H1 (cell line): ENCODE results near the gene PCGF6. TPM values are rescaled to one million over a fixed set of nuclear protein-coding genes. Genes with fewer than 3 reads are reported as not detected.

Experiments used
- CTCF ChIA-PET: fragments of 300-600 bp; sonication (Branson Sonifier 250); formaldehyde crosslinking; loops from one replicate; lab custom pipeline; 2021; ENCODE audit not compliant: partially characterized antibody; lab: Charles Lee
- POLR2A ChIA-PET: fragments of 300-600 bp; sonication (Branson Sonifier 250); formaldehyde crosslinking; loops from one replicate; lab custom pipeline; 2021; ENCODE audit warnings: inconsistent platforms; ENCODE audit not compliant: partially characterized antibody; lab: Charles Lee
- DNase-seq, 2 experiments: peaks; one replicate each; pipeline versions ENCODE4 v3.0.0 to v3.0.0-alpha.2; 2010 to 2022; ENCODE audit warnings: low spot score in 2 of 2, low read depth in 1 of 2, mixed read lengths in 1 of 2
- FAIRE-seq: peaks from 2 replicates; lab custom pipeline; 2011; peaks lifted over from hg19 to GRCh38; lab: Jason Lieb, UNC
- H2AFZ ChIP-seq: 2 replicates; pipeline ENCODE4 v1.8.1; 2012; ENCODE audit warnings: low read length, inconsistent platforms
- H2AK5ac ChIP-seq: 2 replicates; pipeline ENCODE4 v1.6.1; 2013; ENCODE audit warnings: low read depth, low read length
- H2BK120ac ChIP-seq: replicated peaks from 2 replicates; pipeline ENCODE3; 2013; ENCODE audit warnings: low read depth, low read length, inconsistent platforms
- H2BK12ac ChIP-seq: 2 replicates; pipeline ENCODE4 v1.6.1; 2013; ENCODE audit warnings: low read depth, low read length
- H2BK15ac ChIP-seq: 2 replicates; pipeline ENCODE4 v1.6.1; 2013; ENCODE audit warnings: low read length
- H2BK20ac ChIP-seq: 2 replicates; pipeline ENCODE4 v1.6.1; 2013; ENCODE audit warnings: low read length
- H2BK5ac ChIP-seq: 2 replicates; pipeline ENCODE4 v1.6.1; 2013; ENCODE audit warnings: low read depth, low read length
- H3K14ac ChIP-seq: 2 replicates; pipeline ENCODE4 v1.6.1; 2013; ENCODE audit warnings: inconsistent platforms; ENCODE audit not compliant: insufficient read length
- H3K18ac ChIP-seq: 2 replicates; pipeline ENCODE4 v1.6.1; 2013; ENCODE audit warnings: low read length; ENCODE audit errors: extremely low read depth
- H3K23ac ChIP-seq: 2 replicates; pipeline ENCODE4 v1.6.1; 2013; ENCODE audit warnings: inconsistent platforms; ENCODE audit not compliant: insufficient read length
- H3K23me2 ChIP-seq: 2 replicates; pipeline ENCODE4 v1.6.1; 2013; ENCODE audit warnings: low read depth, low read length
- H3K27ac ChIP-seq: 2 replicates; pipeline ENCODE4 v1.6.1; 2011; ENCODE audit warnings: low read depth, low read length, inconsistent platforms
- H3K27me3 ChIP-seq, 4 experiments: replicated peaks in 1 of 4; 1 replicate in 1 of 4; 2 replicates in 3 of 4; pipeline versions ENCODE4 v1.6.1 to v1.8.1; 2011 to 2013; ENCODE audit warnings: low read length in 3 of 4, mild to moderate bottlenecking in 3 of 4, inconsistent platforms in 2 of 4, mixed read lengths in 2 of 4, moderate library complexity in 1 of 4; ENCODE audit not compliant: control insufficient read depth in 3 of 4, insufficient read depth in 3 of 4; ENCODE audit errors: extremely low read depth in 1 of 4
- H3K36me3 ChIP-seq, 4 experiments: 2 replicates each; pipeline versions ENCODE4 v1.6.1 to v1.8.1; 2011 to 2013; ENCODE audit warnings: mild to moderate bottlenecking in 4 of 4, low read length in 3 of 4, moderate library complexity in 2 of 4, control low read depth in 1 of 4, inconsistent platforms in 1 of 4; ENCODE audit not compliant: insufficient read depth in 4 of 4, control insufficient read depth in 2 of 4
- H3K4ac ChIP-seq: replicated peaks from 2 replicates; pipeline ENCODE3; 2013; ENCODE audit warnings: low read length, low read depth, mixed read lengths, inconsistent platforms; ENCODE audit not compliant: insufficient read length
- H3K4me1 ChIP-seq, 4 experiments: replicated peaks in 1 of 4; 1 replicate in 1 of 4; 2 replicates in 3 of 4; pipeline versions ENCODE4 v1.6.1 to v1.8.1; 2011 to 2013; ENCODE audit warnings: low read length in 3 of 4, inconsistent platforms in 2 of 4, mixed read lengths in 1 of 4; ENCODE audit not compliant: insufficient read depth in 4 of 4, control insufficient read depth in 3 of 4
- H3K4me2 ChIP-seq, 2 experiments: 2 replicates each; pipeline versions ENCODE4 v1.6.1 to v1.8.1; 2011 to 2013; ENCODE audit warnings: low read depth in 2 of 2, low read length in 2 of 2, control low read depth in 1 of 2, inconsistent platforms in 1 of 2, mild to moderate bottlenecking in 1 of 2; ENCODE audit not compliant: insufficient read depth in 1 of 2
- H3K4me3 ChIP-seq, 4 experiments: fragments of 200-600, 300-600 bp in 1 of 4; sonication (generic), shearing (Covaris generic), sonication (Bioruptor Twin) in 1 of 4; 2 replicates each; pipeline versions ENCODE4 v1.5.1 to v1.8.1; 2011 to 2016; ENCODE audit warnings: low read length in 4 of 4, low read depth in 3 of 4, control low read depth in 2 of 4, inconsistent platforms in 2 of 4, mild to moderate bottlenecking in 2 of 4, mixed read lengths in 1 of 4, moderate library complexity in 1 of 4; ENCODE audit not compliant: insufficient read depth in 2 of 4; ENCODE audit errors: extremely low read depth in 1 of 4
- H3K56ac ChIP-seq: replicated peaks from 2 replicates; pipeline ENCODE3; 2013; ENCODE audit warnings: low read depth, mild to moderate bottlenecking, mixed read lengths, low read length, inconsistent platforms; ENCODE audit not compliant: insufficient read length
- H3K79me1 ChIP-seq: 2 replicates; pipeline ENCODE4 v1.6.1; 2013; ENCODE audit warnings: low read depth, low read length, control low read depth
- H3K79me2 ChIP-seq, 2 experiments: 2 replicates each; pipeline versions ENCODE4 v1.6.1 to v1.8.1; 2012 to 2013; ENCODE audit warnings: low read length in 2 of 2, mild to moderate bottlenecking in 2 of 2, inconsistent platforms in 1 of 2; ENCODE audit not compliant: insufficient read depth in 2 of 2, control insufficient read depth in 1 of 2
- H3K9ac ChIP-seq, 4 experiments: replicated peaks in 1 of 4; 1 replicate in 1 of 4; 2 replicates in 3 of 4; pipeline versions ENCODE4 v1.6.1 to v1.8.1; 2011 to 2013; ENCODE audit warnings: low read depth in 3 of 4, low read length in 3 of 4, control low read depth in 2 of 4, mild to moderate bottlenecking in 2 of 4, moderate library complexity in 2 of 4, inconsistent platforms in 1 of 4; ENCODE audit errors: extremely low read depth in 1 of 4
- H3K9me3 ChIP-seq, 2 experiments: 2 replicates each; pipeline versions ENCODE4 v1.6.1 to v1.8.1; 2012 to 2013; ENCODE audit warnings: mild to moderate bottlenecking in 2 of 2, moderate library complexity in 2 of 2, control low read depth in 1 of 2, inconsistent platforms in 1 of 2, low read depth in 1 of 2, low read length in 1 of 2, mixed read lengths in 1 of 2; ENCODE audit not compliant: insufficient read depth in 2 of 2
- H4K20me1 ChIP-seq, 2 experiments: replicated peaks in 1 of 2; 2 replicates each; pipeline versions ENCODE3 to v1.8.1; 2011 to 2013; ENCODE audit warnings: inconsistent platforms in 2 of 2, low read length in 2 of 2, mild to moderate bottlenecking in 1 of 2; ENCODE audit not compliant: insufficient read depth in 2 of 2, control insufficient read depth in 1 of 2
- H4K5ac ChIP-seq: 2 replicates; pipeline ENCODE4 v1.6.1; 2013; ENCODE audit warnings: low read length, low read depth, mixed read lengths, inconsistent platforms; ENCODE audit not compliant: insufficient read length
- H4K8ac ChIP-seq: 2 replicates; pipeline ENCODE4 v1.8.0; 2013; ENCODE audit warnings: mild to moderate bottlenecking, moderate library complexity, low read length, inconsistent platforms; ENCODE audit not compliant: insufficient read depth; ENCODE audit errors: extremely low read depth
- H4K91ac ChIP-seq: replicated peaks from 2 replicates; pipeline ENCODE3; 2013; ENCODE audit warnings: low read length, mixed read lengths, inconsistent platforms; ENCODE audit not compliant: insufficient read length
- ATF3 ChIP-seq: IDR thresholded peaks from 2 replicates; pipeline ENCODE4 v1.6.1; 2011; ENCODE audit warnings: low read depth, mild to moderate bottlenecking, low read length; ENCODE audit not compliant: insufficient read depth
- WGBS, 2 experiments: shearing (Covaris generic) in 1 of 2; methylation state at CpG; one replicate each; pipeline versions ENCODE4 v1.1.6 to v1.1.7; 2013 to 2015; ENCODE audit warnings: low lambda C conversion rate in 2 of 2, mixed read lengths in 2 of 2, inconsistent platforms in 1 of 2, low coverage in 1 of 2, missing lambda C conversion rate in 1 of 2; ENCODE audit not compliant: insufficient replicate concordance in 2 of 2, insufficient coverage in 1 of 2, insufficient read length in 1 of 2; ENCODE audit errors: extremely low coverage in 1 of 2, missing lambda C conversion rate in 1 of 2; 5-methylcytosine and 5-hydroxymethylcytosine counted together
- polyA plus RNA-seq, 7 experiments: library from polyadenylated mRNA; depleted of rRNA in 3 of 7; stranded (reverse) in 5 of 7; unstranded in 2 of 7; fragments of >200 nt in 5 of 7; fragments of 200-250 nt in 2 of 7; gene quantifications; 1 replicate in 5 of 7; 2 replicates in 1 of 7; 4 replicates in 1 of 7; pipeline versions ENCODE4 v1.2.1 to v1.2.3, GENCODE V29; 2011 to 2013; ENCODE audit warnings: missing spikeins in 2 of 7, mixed read lengths in 2 of 7
- total RNA-seq: library from RNA; stranded (reverse); fragmentation: NEBNext Ultra II Directional; extraction: Animal tissue kit (Norgen Biotek cat#: 25700); gene quantifications from 2 replicates; pipeline ENCODE4 v1.2.1, GENCODE V29; 2021

PCGF6 gene
- total and polyA plus RNA-seq, 2 of the 8 experiments (the other 6 are each of a cell fraction or from before 2014, with no cell fraction given): 6.9 to 18.6 TPM

GRCh38 chr10:103310197-103310596 is 40.7 kb downstream of the PCGF6 start:
- no peak for TF ChIP-seq ATF3
- Histone ChIP-seq H3K14ac (no peak overlapping the region), H2BK5ac (no peak overlapping the region), H3K9me3 (no peaks in the 10 kb centered on the region), H2BK15ac (no peak overlapping the region), H4K91ac (no peak overlapping the region), H3K56ac (no peak overlapping the region), H2AFZ (no peak overlapping the region), H3K4me3 (no peak overlapping the region), H3K27ac (no peak overlapping the region), H4K5ac (no peak overlapping the region), H3K4me2 (no peak overlapping the region), H3K18ac (no peak overlapping the region), H2BK120ac (no peak overlapping the region), H2AK5ac (no peak overlapping the region), H3K4ac (no peak overlapping the region), H2BK20ac (no peak overlapping the region), H3K4me1 (no peaks in the 10 kb centered on the region), H3K27me3 (no peaks in the 10 kb centered on the region), H4K8ac (no peak overlapping the region), H3K79me2 (no peaks in the 10 kb centered on the region), H3K36me3 (peaks cover 0 to 52% (median 4%) of the 10 kb centered on the region in 4 experiments; a peak in 6 of 8 replicates), H4K20me1 (no peaks in the 10 kb centered on the region), H3K79me1 (no peaks in the 10 kb centered on the region), H3K23ac (no peak overlapping the region), H3K9ac (no peak overlapping the region), H2BK12ac (no peak overlapping the region), H3K23me2 (no peaks in the 10 kb centered on the region)
- no CpG with 5 or more reads among the region's 1 CpG for WGBS, 2 experiments
- CTCF ChIA-PET: no interaction called here
- FAIRE-seq (no peak), DNase-seq (no peak)
- POLR2A ChIA-PET: no interaction called here
